Keratinocyte (primary cell): ENCODE measurements around the gene TTI1.

Experiments
- EZH2 ChIP-seq: IDR thresholded peaks from one replicate; pipeline ENCODE4 v1.6.1; 2012; ENCODE audit warnings: inconsistent platforms, mild to moderate bottlenecking, low read length, moderate library complexity
- TF ChIP-seq, protein P1 (sequence below), 3 experiments: IDR thresholded peaks in 1 of 3; conservative IDR thresholded peaks in 1 of 3; optimal IDR thresholded peaks in 1 of 3; 2 replicates in 2 of 3; 3 replicates in 1 of 3; pipeline versions ENCODE3 to v1.5.1; 2011; ENCODE audit warnings: low read length in 3 of 3, mild to moderate bottlenecking in 3 of 3, moderate library complexity in 2 of 3, control low read depth in 1 of 3, inconsistent platforms in 1 of 3; ENCODE audit not compliant: insufficient read depth in 2 of 3; ENCODE audit errors: extremely low read depth in 1 of 3

DNA sequence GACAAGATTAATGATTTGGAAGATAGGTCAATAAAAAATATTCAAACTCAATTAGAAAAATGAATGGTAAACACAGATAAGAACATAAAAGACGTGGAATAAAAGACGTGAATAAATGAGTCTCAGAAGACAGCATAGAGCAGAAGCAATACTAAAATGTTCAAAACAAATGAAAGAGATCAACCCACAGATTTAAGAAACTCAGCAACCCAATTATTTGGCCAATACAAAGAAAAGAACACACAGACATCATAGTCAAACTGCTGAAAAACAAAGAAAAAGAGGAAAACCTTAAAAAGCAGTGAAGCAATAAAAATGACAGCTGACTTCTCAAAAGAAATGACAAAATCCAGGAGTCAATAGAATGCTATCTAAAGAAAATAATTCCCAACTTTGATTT lies 14.9 kb downstream of the TTI1 start:
- TF ChIP-seq, protein P1, sequence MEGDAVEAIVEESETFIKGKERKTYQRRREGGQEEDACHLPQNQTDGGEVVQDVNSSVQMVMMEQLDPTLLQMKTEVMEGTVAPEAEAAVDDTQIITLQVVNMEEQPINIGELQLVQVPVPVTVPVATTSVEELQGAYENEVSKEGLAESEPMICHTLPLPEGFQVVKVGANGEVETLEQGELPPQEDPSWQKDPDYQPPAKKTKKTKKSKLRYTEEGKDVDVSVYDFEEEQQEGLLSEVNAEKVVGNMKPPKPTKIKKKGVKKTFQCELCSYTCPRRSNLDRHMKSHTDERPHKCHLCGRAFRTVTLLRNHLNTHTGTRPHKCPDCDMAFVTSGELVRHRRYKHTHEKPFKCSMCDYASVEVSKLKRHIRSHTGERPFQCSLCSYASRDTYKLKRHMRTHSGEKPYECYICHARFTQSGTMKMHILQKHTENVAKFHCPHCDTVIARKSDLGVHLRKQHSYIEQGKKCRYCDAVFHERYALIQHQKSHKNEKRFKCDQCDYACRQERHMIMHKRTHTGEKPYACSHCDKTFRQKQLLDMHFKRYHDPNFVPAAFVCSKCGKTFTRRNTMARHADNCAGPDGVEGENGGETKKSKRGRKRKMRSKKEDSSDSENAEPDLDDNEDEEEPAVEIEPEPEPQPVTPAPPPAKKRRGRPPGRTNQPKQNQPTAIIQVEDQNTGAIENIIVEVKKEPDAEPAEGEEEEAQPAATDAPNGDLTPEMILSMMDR (optimal IDR thresholded peaks at IDR 0.05 in 1 of 3, IDR thresholded peaks at IDR 0.05 in 1 of 3, conservative IDR thresholded peaks at IDR 0.05 in 1 of 3; ENCODE audit: extremely low read depth in 1 of 3, insufficient read depth in 2 of 3, low read length in 3 of 3): no peak
- no peak for TF ChIP-seq EZH2
